SIG-M5 (cell line): ENCODE results near the gene OPRM1.

Experiments
- DNase-seq: peaks from one replicate; lab custom pipeline; 2025; lab: John Stamatoyannopoulos, UW

The OPRM1 gene

GRCh38 chr6:154206996-154207395 lies 168.0 kb downstream of the OPRM1 start:
- no peak for DNase-seq

GRCh38 chr6:154209555-154209954 lies 170.5 kb downstream of the OPRM1 start:
- DNase-seq: no peak

- no peak for DNase-seq
These were observed 171.6 kb downstream of the OPRM1 start for GRCh38 chr6:154210678-154211077.

- no peak for DNase-seq
These were observed 174.7 kb downstream of the OPRM1 start for GRCh38 chr6:154213782-154214181.

- no peak for DNase-seq
These were observed 179.3 kb downstream of the OPRM1 start for GRCh38 chr6:154218301-154218700.

- no peak for DNase-seq
These were observed 179.7 kb downstream of the OPRM1 start for GRCh38 chr6:154218787-154219186.

GRCh38 chr6:154219250-154219649 lies 180.2 kb downstream of the OPRM1 start:
- no peak for DNase-seq

GRCh38 chr6:154222716-154223115 lies 183.7 kb downstream of the OPRM1 start:
- no peak for DNase-seq

- DNase-seq: no peak
These were observed 184.3 kb downstream of the OPRM1 start for GRCh38 chr6:154223296-154223695.

- no peak for DNase-seq
These were observed 187.4 kb downstream of the OPRM1 start for GRCh38 chr6:154226461-154226860.

- DNase-seq: no peak
These were observed 189.0 kb downstream of the OPRM1 start for GRCh38 chr6:154227862-154228520.

- no peak for DNase-seq
These were observed 189.5 kb downstream of the OPRM1 start for GRCh38 chr6:154228521-154228905.

GRCh38 chr6:154229786-154230185 lies 190.7 kb downstream of the OPRM1 start:
- DNase-seq: no peak

- DNase-seq: no peak
These were observed 191.4 kb downstream of the OPRM1 start for GRCh38 chr6:154230393-154230792.

GRCh38 chr6:154230910-154231595 lies 192.0 kb downstream of the OPRM1 start:
- DNase-seq: no peak

- no peak for DNase-seq
These were observed 193.2 kb downstream of the OPRM1 start for GRCh38 chr6:154232013-154232910.

GRCh38 chr6:154233383-154233782 lies 194.3 kb downstream of the OPRM1 start:
- DNase-seq: no peak

- DNase-seq: peak; percentile 26
These were observed 195.2 kb downstream of the OPRM1 start for GRCh38 chr6:154234019-154234772.

- DNase-seq: no peak
These were observed 197.7 kb downstream of the OPRM1 start for GRCh38 chr6:154236646-154237301.

- no peak for DNase-seq
These were observed 199.8 kb downstream of the OPRM1 start for GRCh38 chr6:154238831-154239230.

- DNase-seq: no peak
These were observed 200.4 kb downstream of the OPRM1 start for GRCh38 chr6:154239392-154239791.
